Measurements from ENCODE around the gene ABTB2. TPM values are rescaled to one million over a fixed set of nuclear protein-coding genes. Genes with fewer than 3 reads are reported as not detected.

The ABTB2 gene
- total and polyA plus RNA-seq, 9 of the 15 experiments (the other 6 are each of a cell fraction or from before 2014, with no cell fraction given): 0.03 to 0.18 (median 0.12) TPM; not detected in 2

- no peak for TF ChIP-seq NKRF (IDR thresholded peaks at IDR 0.05; ENCODE audit: borderline replicate concordance)
- TF ChIP-seq TSC22D4 (tag; IDR thresholded peaks at IDR 0.05): no peak
- no peak for TF ChIP-seq STAT6 (CRISPR knock-in tag; IDR thresholded peaks at IDR 0.05)
- TF ChIP-seq HLTF (IDR thresholded peaks at IDR 0.05): no peak
- TF ChIP-seq FUS (optimal IDR thresholded peaks at IDR 0.05; ENCODE audit: low read depth, low read length): no peak
- no peak for TF ChIP-seq ZNF354B (CRISPR knock-in tag; IDR thresholded peaks at IDR 0.05)
- 0 out of 2 replicates have a peak, but pooled peaks have one; percentile 29 for TF ChIP-seq AFF4 (CRISPR knock-in tag; IDR thresholded peaks at IDR 0.05)
- no peak for TF ChIP-seq MYBL2 (IDR thresholded peaks at IDR 0.05; ENCODE audit: low read depth)
- no peak for TF ChIP-seq MYBL2 (CRISPR knock-in tag; IDR thresholded peaks at IDR 0.05; ENCODE audit: borderline replicate concordance)
- TF ChIP-seq MEIS2 (IDR thresholded peaks at IDR 0.05; ENCODE audit: partially characterized antibody): no peak
- TF ChIP-seq RBM14 (IDR thresholded peaks at IDR 0.05; ENCODE audit: borderline replicate concordance, insufficient read depth, low read depth, low read length): no peak
- no peak for TF ChIP-seq CEBPG (CRISPR knock-in tag; IDR thresholded peaks at IDR 0.05)
- no peak for TF ChIP-seq CEBPG (tag; conservative IDR thresholded peaks at IDR 0.05 in 1 of 2, IDR thresholded peaks at IDR 0.05 in 1 of 2)
- TF ChIP-seq ARID1B (IDR thresholded peaks at IDR 0.05): no peak
- no peak for TF ChIP-seq SMARCA5 (IDR thresholded peaks at IDR 0.05)
- TF ChIP-seq, protein P1, sequence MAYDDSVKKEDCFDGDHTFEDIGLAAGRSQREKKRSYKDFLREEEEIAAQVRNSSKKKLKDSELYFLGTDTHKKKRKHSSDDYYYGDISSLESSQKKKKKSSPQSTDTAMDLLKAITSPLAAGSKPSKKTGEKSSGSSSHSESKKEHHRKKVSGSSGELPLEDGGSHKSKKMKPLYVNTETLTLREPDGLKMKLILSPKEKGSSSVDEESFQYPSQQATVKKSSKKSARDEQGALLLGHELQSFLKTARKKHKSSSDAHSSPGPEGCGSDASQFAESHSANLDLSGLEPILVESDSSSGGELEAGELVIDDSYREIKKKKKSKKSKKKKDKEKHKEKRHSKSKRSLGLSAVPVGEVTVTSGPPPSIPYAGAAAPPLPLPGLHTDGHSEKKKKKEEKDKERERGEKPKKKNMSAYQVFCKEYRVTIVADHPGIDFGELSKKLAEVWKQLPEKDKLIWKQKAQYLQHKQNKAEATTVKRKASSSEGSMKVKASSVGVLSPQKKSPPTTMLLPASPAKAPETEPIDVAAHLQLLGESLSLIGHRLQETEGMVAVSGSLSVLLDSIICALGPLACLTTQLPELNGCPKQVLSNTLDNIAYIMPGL (CRISPR knock-in tag; IDR thresholded peaks at IDR 0.05): no peak
- no peak for TF ChIP-seq NFYB (IDR thresholded peaks at IDR 0.05; ENCODE audit: extremely low read depth, insufficient read length)
- TF ChIP-seq CBX1 (IDR thresholded peaks at IDR 0.05; ENCODE audit: low read depth): no peak
- no peak for TF ChIP-seq DPF2 (IDR thresholded peaks at IDR 0.05)
Observed at GRCh38 chr11:34174412-34175041, 183.3 kb downstream of the ABTB2 start (continued).

All from K562 (cell line).